RWPE2 (cell line): Measurements from ENCODE around the gene SPATA33.

Experiments
- ATAC-seq: fragments of 200-7000 bp; cut with Tn5 transposase; 3 replicates; pipeline ENCODE4 v1.9.1; 2021; ENCODE audit warnings: low read depth
- DNase-seq: peaks from one replicate; pipeline ENCODE4 v3.0.0-alpha.2; 2020; ENCODE audit warnings: low spot score
- H3K27ac ChIP-seq: fragments of 450-650 bp; 2 replicates; pipeline ENCODE4 v1.5.1; 2017; ENCODE audit warnings: mild to moderate bottlenecking; ENCODE audit not compliant: poor library complexity, severe bottlenecking
- H3K27me3 ChIP-seq: fragments of 250-450 bp; sonication (Bioruptor Pico); 2 replicates; pipeline ENCODE4 v1.5.1; 2021; ENCODE audit warnings: mild to moderate bottlenecking, moderate library complexity; ENCODE audit not compliant: insufficient read depth, poor library complexity, severe bottlenecking
- H3K36me3 ChIP-seq: fragments of 250-450 bp; sonication (Bioruptor Pico); 2 replicates; pipeline ENCODE4 v1.5.1; 2020; ENCODE audit warnings: low read depth, mild to moderate bottlenecking, moderate library complexity
- H3K4me1 ChIP-seq: fragments of 250-450 bp; sonication (Bioruptor Pico); 2 replicates; pipeline ENCODE4 v1.5.1; 2021; ENCODE audit warnings: mild to moderate bottlenecking, moderate library complexity; ENCODE audit not compliant: insufficient read depth, poor library complexity, severe bottlenecking
- H3K4me3 ChIP-seq: fragments of 250-450 bp; sonication (Bioruptor Pico); 2 replicates; pipeline ENCODE4 v1.5.1; 2021; ENCODE audit warnings: mild to moderate bottlenecking, moderate library complexity; ENCODE audit not compliant: severe bottlenecking
- H3K9me3 ChIP-seq: fragments of 250-450 bp; sonication (Bioruptor Pico); 2 replicates; pipeline ENCODE4 v1.5.1; 2021; ENCODE audit warnings: mild to moderate bottlenecking, moderate library complexity; ENCODE audit not compliant: severe bottlenecking
- TF ChIP-seq, protein P1 (sequence below): fragments of 450-650 bp; IDR thresholded peaks from one replicate; pipeline ENCODE4 v1.5.1; 2017; ENCODE audit warnings: mild to moderate bottlenecking, moderate library complexity; ENCODE audit not compliant: poor library complexity, severe bottlenecking

SPATA33 gene

DNA sequence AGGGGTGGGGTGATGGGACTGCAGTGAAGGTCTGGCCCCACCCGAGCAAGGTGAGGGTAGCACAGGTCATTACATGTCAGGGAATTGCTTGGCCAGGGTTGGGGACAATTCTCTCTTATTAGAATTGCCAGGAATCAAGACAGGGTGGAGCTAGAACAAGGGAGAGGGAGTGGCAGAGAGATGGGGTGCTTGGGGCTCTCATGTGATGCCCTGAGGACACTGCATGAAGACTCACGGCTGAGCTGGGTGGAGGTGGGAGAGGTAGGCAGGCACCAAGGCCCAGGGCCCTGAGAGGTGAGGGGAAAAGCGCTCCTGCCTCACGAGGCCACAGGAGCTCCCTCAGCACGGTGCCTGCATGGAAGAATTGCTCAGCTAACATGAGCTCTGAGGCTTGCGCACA lies 40.6 kb upstream of the SPATA33 start:
- DNase-seq = no peak
- no peaks in the 10 kb centered on the region for H3K4me1 ChIP-seq
- no peaks in the 10 kb centered on the region for H3K27me3 ChIP-seq
- 0 out of 3 replicates have a peak, but pooled peaks have one; percentile 4 for ATAC-seq
- no peaks in the 10 kb centered on the region for H3K36me3 ChIP-seq
- no peaks in the 10 kb centered on the region for H3K9me3 ChIP-seq
- no peak overlapping the region for H3K4me3 ChIP-seq
- TF ChIP-seq, protein P1, sequence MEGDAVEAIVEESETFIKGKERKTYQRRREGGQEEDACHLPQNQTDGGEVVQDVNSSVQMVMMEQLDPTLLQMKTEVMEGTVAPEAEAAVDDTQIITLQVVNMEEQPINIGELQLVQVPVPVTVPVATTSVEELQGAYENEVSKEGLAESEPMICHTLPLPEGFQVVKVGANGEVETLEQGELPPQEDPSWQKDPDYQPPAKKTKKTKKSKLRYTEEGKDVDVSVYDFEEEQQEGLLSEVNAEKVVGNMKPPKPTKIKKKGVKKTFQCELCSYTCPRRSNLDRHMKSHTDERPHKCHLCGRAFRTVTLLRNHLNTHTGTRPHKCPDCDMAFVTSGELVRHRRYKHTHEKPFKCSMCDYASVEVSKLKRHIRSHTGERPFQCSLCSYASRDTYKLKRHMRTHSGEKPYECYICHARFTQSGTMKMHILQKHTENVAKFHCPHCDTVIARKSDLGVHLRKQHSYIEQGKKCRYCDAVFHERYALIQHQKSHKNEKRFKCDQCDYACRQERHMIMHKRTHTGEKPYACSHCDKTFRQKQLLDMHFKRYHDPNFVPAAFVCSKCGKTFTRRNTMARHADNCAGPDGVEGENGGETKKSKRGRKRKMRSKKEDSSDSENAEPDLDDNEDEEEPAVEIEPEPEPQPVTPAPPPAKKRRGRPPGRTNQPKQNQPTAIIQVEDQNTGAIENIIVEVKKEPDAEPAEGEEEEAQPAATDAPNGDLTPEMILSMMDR = no peak
- peak overlapping the region; percentile 9 for H3K27ac ChIP-seq

DNA sequence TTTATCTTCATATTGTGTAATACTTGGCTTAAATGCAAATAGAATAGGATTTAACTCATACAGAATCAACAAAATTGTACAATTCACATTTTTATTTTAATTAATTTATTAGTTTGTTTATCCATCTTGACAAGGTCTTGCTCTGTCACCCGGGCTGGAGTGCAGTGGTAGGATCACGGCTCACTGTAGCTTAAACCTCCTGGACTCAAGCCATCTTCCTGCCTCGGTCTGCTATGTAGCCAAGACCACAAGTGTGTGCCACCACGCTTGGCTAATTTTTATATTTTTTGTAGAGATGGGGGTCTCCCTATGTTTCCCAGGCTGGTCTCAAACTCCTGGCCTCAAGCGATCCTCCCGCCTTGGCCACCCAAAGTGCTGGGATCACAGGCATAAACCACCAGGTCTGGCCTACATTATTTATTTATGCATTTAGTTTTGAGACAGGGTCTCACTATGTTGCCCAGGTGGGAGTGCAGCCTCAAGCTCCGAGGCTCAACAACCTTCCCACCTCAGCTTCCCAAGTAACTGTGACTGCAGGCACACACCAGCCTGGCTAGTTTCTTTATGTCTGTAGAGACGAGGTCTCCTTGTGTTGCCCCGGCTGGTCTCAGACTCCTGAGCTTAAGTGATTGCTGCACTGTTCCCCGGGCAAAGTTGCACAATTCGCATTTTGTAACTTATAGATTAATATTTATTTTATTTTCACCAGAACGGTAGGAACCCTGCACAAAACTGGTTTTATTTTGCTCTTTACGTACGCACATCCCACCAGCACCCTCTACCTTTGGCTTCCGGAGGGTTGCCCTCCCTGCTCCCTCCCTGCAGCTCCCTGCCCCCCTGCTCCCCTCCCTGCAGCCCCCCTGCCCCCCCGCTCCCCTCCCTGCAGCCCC lies 39.3 kb upstream of the SPATA33 start:
- Histone ChIP-seq H3K4me1 (no peaks in the 10 kb centered on the region), H3K4me3 (no peak overlapping the region)
- TF ChIP-seq, protein P1 = no peak

DNA sequence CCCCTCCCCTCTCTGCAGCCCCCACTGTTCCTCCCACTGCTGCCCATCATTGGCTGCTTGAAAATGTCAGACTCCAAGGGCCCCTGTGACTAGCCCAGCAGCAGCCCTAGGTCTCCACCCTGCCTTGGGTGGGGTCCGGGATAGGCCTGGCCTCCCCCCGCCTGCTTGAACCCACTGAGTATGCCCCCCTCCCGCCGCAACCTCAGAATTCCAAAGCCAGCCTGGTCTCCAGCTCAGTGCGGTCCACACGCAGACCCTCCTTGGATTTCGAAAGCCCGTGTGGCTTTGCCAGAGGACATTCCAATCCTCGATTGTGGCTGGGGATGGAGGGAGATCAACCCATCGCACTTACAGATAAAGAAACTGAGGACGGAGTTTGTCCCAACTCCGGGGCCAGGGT lies 37.8 kb upstream of the SPATA33 start:
- Histone ChIP-seq H3K27me3 (no peaks in the 10 kb centered on the region), H3K9me3 (no peaks in the 10 kb centered on the region), H3K4me1 (no peaks in the 10 kb centered on the region), H3K36me3 (no peaks in the 10 kb centered on the region), H3K4me3 (no peak overlapping the region), H3K27ac (no peak overlapping the region)
- no peak for ATAC-seq
- no peak for DNase-seq
- TF ChIP-seq, protein P1 = no peak

More for the DNA sequence above, 39.3 kb upstream of the SPATA33 start:
- no peak overlapping the region for H3K27ac ChIP-seq
- no peaks in the 10 kb centered on the region for H3K36me3 ChIP-seq
- peak; percentile 17; the same call in 1 of the 3 replicates for ATAC-seq
- H3K9me3 ChIP-seq = no peaks in the 10 kb centered on the region
- no peaks in the 10 kb centered on the region for H3K27me3 ChIP-seq
- no peak for DNase-seq

DNA sequence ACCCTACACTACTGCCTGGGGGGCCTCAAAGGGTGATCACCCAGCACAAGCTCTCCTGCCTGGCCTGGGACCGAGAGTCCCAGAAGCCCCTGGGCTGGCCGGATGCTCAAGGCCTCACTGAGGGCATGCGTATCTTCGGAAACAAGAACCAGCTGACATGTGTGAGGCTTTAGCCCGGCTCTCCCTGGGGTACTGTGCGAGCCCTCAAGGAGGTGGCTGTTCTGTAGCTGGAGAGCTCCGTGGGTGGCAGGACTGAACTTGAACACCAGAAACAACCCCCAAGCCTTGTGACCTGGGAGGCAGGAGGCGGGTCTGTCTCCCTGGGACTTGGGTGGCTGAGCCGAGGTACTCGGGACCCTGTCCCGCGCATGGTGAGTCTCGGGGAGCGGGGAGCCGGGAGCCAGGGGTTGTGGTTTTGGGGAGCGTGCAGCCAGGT lies 37.2 kb upstream of the SPATA33 start:
- H3K9me3 ChIP-seq = no peaks in the 10 kb centered on the region
- TF ChIP-seq, protein P1 = no peak
- DNase-seq (peak; percentile 55), ATAC-seq (no peak)
- H3K27me3 ChIP-seq = no peaks in the 10 kb centered on the region
- H3K4me1 ChIP-seq = no peaks in the 10 kb centered on the region
- H3K4me3 ChIP-seq = no peak overlapping the region
- no peak overlapping the region for H3K27ac ChIP-seq
- no peaks in the 10 kb centered on the region for H3K36me3 ChIP-seq
